HepG2 (cell line): Measurements from ENCODE around the gene ZBTB7B. TPM values are rescaled to one million over a fixed set of nuclear protein-coding genes. Genes with fewer than 3 reads are reported as not detected.

Experiments used
- BRD4 ChIP-seq: sonication (generic); formaldehyde crosslinking; IDR thresholded peaks from 2 replicates; pipeline ENCODE4 v1.4.0; 2020; ENCODE audit warnings: missing genetic modification reagents
- DMAP1 ChIP-seq: IDR thresholded peaks from 2 replicates; pipeline ENCODE4 v1.6.1; 2016
- HMGA1 ChIP-seq: sonication (generic); formaldehyde crosslinking; conservative IDR thresholded peaks from 2 replicates; pipeline ENCODE4 v1.4.0; 2020; ENCODE audit warnings: missing genetic modification reagents
- PHF5A ChIP-seq: IDR thresholded peaks from one replicate; pipeline ENCODE4 v1.6.1; 2018; ENCODE audit warnings: low read depth, missing genetic modification reagents; ENCODE audit not compliant: unreplicated experiment
- TBX3 ChIP-seq: fragments of 450-650 bp; IDR thresholded peaks from 2 replicates; pipeline ENCODE4 v1.6.1; 2017; ENCODE audit warnings: antibody characterized with exemption, mild to moderate bottlenecking, inconsistent platforms, borderline replicate concordance
- ZIK1 ChIP-seq: sonication (generic); formaldehyde crosslinking; IDR thresholded peaks from 2 replicates; pipeline ENCODE4 v1.5.0; 2020; ENCODE audit warnings: mild to moderate bottlenecking, low read depth, missing genetic modification reagents, borderline replicate concordance
- ZNF253 ChIP-seq: sonication (generic); formaldehyde crosslinking; IDR thresholded peaks from 2 replicates; pipeline ENCODE4 v1.8.0; 2022; ENCODE audit warnings: mild to moderate bottlenecking, missing genetic modification reagents, borderline replicate concordance
- ZNF326 ChIP-seq: sonication (generic); formaldehyde crosslinking; IDR thresholded peaks from 2 replicates; pipeline ENCODE4 v1.4.0; 2020; ENCODE audit warnings: missing genetic modification reagents, borderline replicate concordance
- ZNF44 ChIP-seq: sonication (generic); formaldehyde crosslinking; IDR thresholded peaks from 2 replicates; pipeline ENCODE4 v1.5.1; 2020; ENCODE audit warnings: mild to moderate bottlenecking, missing genetic modification reagents
- ZNF629 ChIP-seq: sonication (generic); formaldehyde crosslinking; conservative IDR thresholded peaks from 2 replicates; pipeline ENCODE4 v1.5.0; 2020; ENCODE audit warnings: missing genetic modification reagents
- ZNF672 ChIP-seq: sonication (generic); formaldehyde crosslinking; IDR thresholded peaks from 2 replicates; pipeline ENCODE4 v1.8.1; 2022; ENCODE audit warnings: missing genetic modification reagents
- ZNF749 ChIP-seq: sonication (generic); formaldehyde crosslinking; IDR thresholded peaks from 2 replicates; pipeline ENCODE4 v1.8.0; 2022; ENCODE audit warnings: mild to moderate bottlenecking, missing genetic modification reagents, moderate library complexity, borderline replicate concordance
- ZNF816 ChIP-seq: sonication (generic); formaldehyde crosslinking; IDR thresholded peaks from 2 replicates; pipeline ENCODE4 v1.8.0; 2022; ENCODE audit warnings: missing genetic modification reagents, mild to moderate bottlenecking, borderline replicate concordance
- polyA plus RNA-seq, 8 experiments: library from polyadenylated mRNA; depleted of rRNA in 3 of 8; stranded (reverse) in 7 of 8; unstranded in 1 of 8; fragments of >200 nt; fragmentation: Illumina TruSeq in 4 of 8; extraction: Trizol in 4 of 8; gene quantifications; 2 replicates each; pipeline versions ENCODE4 v1.2.1 to v1.2.3, GENCODE V29; 2011 to 2016; ENCODE audit warnings: low read depth in 4 of 8, missing spikeins in 1 of 8, mixed read lengths in 1 of 8; ENCODE audit not compliant: insufficient read depth in 1 of 8
- total RNA-seq, 5 experiments: library from RNA; depleted of rRNA; stranded (reverse); fragments of >200 nt; fragmentation: Illumina TruSeq; extraction: Trizol; gene quantifications; 2 replicates each; pipeline ENCODE4 v1.2.3, GENCODE V29; 2016; ENCODE audit warnings: low read depth in 1 of 5
- TF ChIP-seq, protein P1 (sequence below): sonication (generic); formaldehyde crosslinking; IDR thresholded peaks from 2 replicates; pipeline ENCODE4 v1.5.0; 2020; ENCODE audit warnings: mild to moderate bottlenecking, missing genetic modification reagents, borderline replicate concordance
- TF ChIP-seq, protein P2 (sequence below): sonication (generic); formaldehyde crosslinking; IDR thresholded peaks from 2 replicates; pipeline ENCODE4 v1.8.1; 2023; ENCODE audit warnings: missing genetic modification reagents, mild to moderate bottlenecking, borderline replicate concordance
- TF ChIP-seq, protein P3 (sequence below): IDR thresholded peaks from 2 replicates; pipeline ENCODE4 v1.6.1; 2016; ENCODE audit warnings: low read depth, control low read depth

ZBTB7B gene
- total and polyA plus RNA-seq, 2 of the 13 experiments (the other 11 are each of a cell fraction or from before 2014, with no cell fraction given): 15.5 to 17.5 TPM

DNA sequence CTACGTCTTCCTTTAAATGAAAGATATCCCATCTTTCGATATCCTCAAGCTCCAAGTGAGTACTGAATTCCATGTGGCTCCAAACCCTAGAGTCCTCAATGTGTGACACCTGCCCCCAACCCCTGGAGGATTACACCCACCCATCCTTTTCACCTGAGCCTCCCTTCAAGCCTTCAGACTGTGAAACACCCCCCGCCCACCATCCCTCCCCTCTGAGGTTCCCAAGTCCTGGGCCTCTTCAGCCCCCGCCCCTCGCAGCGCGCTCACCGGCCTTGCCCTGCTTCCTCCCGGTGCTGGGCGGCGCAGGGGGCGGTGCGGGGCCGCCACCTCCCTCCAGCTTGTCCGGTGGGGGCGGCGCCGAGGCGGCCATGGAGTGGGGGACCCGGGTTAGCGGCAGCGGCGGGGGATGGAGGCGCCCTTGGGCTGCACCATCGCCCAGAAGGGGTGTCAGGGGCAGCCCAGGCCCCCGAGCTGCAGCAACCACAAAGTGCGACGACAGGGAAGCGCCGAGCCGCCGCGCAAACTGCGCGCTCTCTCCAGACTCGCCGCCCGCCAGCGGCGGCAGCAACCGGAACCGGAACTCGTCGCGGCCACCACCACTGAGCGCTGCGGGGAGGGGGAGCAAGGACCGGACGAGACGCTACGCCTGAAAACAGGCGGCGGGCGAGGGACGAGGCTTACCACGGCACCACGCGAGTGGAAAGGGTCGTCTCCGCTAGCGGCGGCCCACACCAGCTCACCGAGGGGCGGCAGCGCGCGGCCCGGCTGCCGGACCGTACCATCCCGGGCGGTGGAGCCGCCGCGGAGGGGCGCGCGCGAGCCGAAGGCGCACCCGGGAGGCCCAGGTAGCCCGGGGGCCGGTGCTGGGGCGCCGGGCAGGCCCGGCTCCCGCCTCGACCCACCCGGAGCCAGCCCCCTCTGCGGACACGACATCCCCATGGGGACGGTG lies 41.1 kb upstream of the ZBTB7B start, which contains the start of gene PYGO2 (continued):
- TF ChIP-seq, protein P1, sequence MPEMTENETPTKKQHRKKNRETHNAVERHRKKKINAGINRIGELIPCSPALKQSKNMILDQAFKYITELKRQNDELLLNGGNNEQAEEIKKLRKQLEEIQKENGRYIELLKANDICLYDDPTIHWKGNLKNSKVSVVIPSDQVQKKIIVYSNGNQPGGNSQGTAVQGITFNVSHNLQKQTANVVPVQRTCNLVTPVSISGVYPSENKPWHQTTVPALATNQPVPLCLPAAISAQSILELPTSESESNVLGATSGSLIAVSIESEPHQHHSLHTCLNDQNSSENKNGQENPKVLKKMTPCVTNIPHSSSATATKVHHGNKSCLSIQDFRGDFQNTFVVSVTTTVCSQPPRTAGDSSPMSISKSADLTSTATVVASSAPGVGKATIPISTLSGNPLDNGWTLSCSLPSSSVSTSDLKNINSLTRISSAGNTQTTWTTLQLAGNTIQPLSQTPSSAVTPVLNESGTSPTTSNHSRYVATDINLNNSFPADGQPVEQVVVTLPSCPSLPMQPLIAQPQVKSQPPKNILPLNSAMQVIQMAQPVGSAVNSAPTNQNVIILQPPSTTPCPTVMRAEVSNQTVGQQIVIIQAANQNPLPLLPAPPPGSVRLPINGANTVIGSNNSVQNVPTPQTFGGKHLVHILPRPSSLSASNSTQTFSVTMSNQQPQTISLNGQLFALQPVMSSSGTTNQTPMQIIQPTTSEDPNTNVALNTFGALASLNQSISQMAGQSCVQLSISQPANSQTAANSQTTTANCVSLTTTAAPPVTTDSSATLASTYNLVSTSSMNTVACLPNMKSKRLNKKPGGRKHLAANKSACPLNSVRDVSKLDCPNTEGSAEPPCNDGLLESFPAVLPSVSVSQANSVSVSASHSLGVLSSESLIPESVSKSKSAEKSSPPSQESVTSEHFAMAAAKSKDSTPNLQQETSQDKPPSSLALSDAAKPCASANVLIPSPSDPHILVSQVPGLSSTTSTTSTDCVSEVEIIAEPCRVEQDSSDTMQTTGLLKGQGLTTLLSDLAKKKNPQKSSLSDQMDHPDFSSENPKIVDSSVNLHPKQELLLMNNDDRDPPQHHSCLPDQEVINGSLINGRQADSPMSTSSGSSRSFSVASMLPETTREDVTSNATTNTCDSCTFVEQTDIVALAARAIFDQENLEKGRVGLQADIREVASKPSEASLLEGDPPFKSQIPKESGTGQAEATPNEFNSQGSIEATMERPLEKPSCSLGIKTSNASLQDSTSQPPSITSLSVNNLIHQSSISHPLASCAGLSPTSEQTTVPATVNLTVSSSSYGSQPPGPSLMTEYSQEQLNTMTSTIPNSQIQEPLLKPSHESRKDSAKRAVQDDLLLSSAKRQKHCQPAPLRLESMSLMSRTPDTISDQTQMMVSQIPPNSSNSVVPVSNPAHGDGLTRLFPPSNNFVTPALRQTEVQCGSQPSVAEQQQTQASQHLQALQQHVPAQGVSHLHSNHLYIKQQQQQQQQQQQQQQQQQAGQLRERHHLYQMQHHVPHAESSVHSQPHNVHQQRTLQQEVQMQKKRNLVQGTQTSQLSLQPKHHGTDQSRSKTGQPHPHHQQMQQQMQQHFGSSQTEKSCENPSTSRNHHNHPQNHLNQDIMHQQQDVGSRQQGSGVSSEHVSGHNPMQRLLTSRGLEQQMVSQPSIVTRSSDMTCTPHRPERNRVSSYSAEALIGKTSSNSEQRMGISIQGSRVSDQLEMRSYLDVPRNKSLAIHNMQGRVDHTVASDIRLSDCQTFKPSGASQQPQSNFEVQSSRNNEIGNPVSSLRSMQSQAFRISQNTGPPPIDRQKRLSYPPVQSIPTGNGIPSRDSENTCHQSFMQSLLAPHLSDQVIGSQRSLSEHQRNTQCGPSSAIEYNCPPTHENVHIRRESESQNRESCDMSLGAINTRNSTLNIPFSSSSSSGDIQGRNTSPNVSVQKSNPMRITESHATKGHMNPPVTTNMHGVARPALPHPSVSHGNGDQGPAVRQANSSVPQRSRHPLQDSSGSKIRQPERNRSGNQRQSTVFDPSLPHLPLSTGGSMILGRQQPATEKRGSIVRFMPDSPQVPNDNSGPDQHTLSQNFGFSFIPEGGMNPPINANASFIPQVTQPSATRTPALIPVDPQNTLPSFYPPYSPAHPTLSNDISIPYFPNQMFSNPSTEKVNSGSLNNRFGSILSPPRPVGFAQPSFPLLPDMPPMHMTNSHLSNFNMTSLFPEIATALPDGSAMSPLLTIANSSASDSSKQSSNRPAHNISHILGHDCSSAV (CRISPR knock-in tag): no peak
- no peak for TF ChIP-seq HMGA1 (CRISPR knock-in tag)
- TF ChIP-seq PHF5A: no peak
- TF ChIP-seq ZNF672 (CRISPR knock-in tag): 0 out of 2 replicates have a peak, but pooled peaks have one; percentile 4
- TF ChIP-seq ZNF749 (CRISPR knock-in tag): peak; percentile 49; the same call in 1 of the 2 replicates
- TF ChIP-seq, protein P2, sequence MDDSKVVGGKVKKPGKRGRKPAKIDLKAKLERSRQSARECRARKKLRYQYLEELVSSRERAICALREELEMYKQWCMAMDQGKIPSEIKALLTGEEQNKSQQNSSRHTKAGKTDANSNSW (CRISPR knock-in tag): no peak
- TF ChIP-seq, protein P3, sequence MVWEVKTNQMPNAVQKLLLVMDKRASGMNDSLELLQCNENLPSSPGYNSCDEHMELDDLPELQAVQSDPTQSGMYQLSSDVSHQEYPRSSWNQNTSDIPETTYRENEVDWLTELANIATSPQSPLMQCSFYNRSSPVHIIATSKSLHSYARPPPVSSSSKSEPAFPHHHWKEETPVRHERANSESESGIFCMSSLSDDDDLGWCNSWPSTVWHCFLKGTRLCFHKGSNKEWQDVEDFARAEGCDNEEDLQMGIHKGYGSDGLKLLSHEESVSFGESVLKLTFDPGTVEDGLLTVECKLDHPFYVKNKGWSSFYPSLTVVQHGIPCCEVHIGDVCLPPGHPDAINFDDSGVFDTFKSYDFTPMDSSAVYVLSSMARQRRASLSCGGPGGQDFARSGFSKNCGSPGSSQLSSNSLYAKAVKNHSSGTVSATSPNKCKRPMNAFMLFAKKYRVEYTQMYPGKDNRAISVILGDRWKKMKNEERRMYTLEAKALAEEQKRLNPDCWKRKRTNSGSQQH (CRISPR knock-in tag): no peak
- TF ChIP-seq ZNF44 (CRISPR knock-in tag): peak; percentile 62; the same call in 1 of the 2 replicates
- TF ChIP-seq TBX3: no peak; the same call in 1 of the 2 replicates
- no peak for TF ChIP-seq ZNF326 (CRISPR knock-in tag)
- no peak; the same call in 1 of the 2 replicates for TF ChIP-seq ZNF816 (CRISPR knock-in tag)
- TF ChIP-seq DMAP1 (CRISPR knock-in tag): peak; percentile 50; the same call in 1 of the 2 replicates
- no peak; the same call in 1 of the 2 replicates for TF ChIP-seq ZNF629
- TF ChIP-seq ZIK1: no peak
- TF ChIP-seq BRD4 (CRISPR knock-in tag): peak; percentile 72; the same call in 1 of the 2 replicates
- TF ChIP-seq ZNF253 (CRISPR knock-in tag): no peak
